Parathyroid adenoma (tissue), 2 donors: ENCODE data around the gene NELFB.

ENCODE experiments used
- H2AFZ ChIP-seq: fragments of 300-600 bp; sonication (generic); one replicate; pipeline ENCODE4 v1.7.0; 2017; ENCODE audit warnings: antibody characterized with exemption, mild to moderate bottlenecking
- H3K27ac ChIP-seq: fragments of 300-600 bp; sonication (generic); one replicate; pipeline ENCODE4 v1.7.0; 2017
- H3K27me3 ChIP-seq: fragments of 300-600 bp; sonication (generic); one replicate; pipeline ENCODE4 v1.7.0; 2017; ENCODE audit warnings: low read length; ENCODE audit not compliant: control insufficient read depth, insufficient read depth
- H3K36me3 ChIP-seq: fragments of 300-600 bp; sonication (generic); one replicate; pipeline ENCODE4 v1.7.0; 2017; ENCODE audit warnings: low read length; ENCODE audit not compliant: control insufficient read depth, insufficient read depth
- H3K4me1 ChIP-seq: fragments of 300-600 bp; sonication (generic); one replicate; pipeline ENCODE4 v1.7.0; 2017; ENCODE audit warnings: control low read depth
- H3K4me2 ChIP-seq: fragments of 300-600 bp; sonication (generic); one replicate; pipeline ENCODE4 v1.7.0; 2017; ENCODE audit warnings: low read length
- H3K4me3 ChIP-seq: fragments of 300-600 bp; sonication (generic); one replicate; pipeline ENCODE4 v1.7.0; 2017; ENCODE audit warnings: low read depth, low read length
- H3K79me2 ChIP-seq: fragments of 300-600 bp; sonication (generic); one replicate; pipeline ENCODE4 v1.7.0; 2017; ENCODE audit warnings: control low read depth
- H3K9ac ChIP-seq: fragments of 300-600 bp; sonication (generic); one replicate; pipeline ENCODE4 v1.7.0; 2017; ENCODE audit warnings: mild to moderate bottlenecking
- H3K9me3 ChIP-seq: fragments of 300-600 bp; sonication (generic); one replicate; pipeline ENCODE4 v1.7.0; 2017; ENCODE audit warnings: low read length; ENCODE audit not compliant: control insufficient read depth
- TF ChIP-seq, protein P1 (sequence below): fragments of 300-600 bp; sonication (generic); IDR thresholded peaks from one replicate; pipeline ENCODE4 v1.7.0; 2017; ENCODE audit warnings: antibody characterized with exemption, mild to moderate bottlenecking
- donor health status: primary hyperparathyroidism.

The NELFB gene

GRCh38 chr9:137227054-137227852 is 27.9 kb upstream of the NELFB start, which contains the start of gene RNF224:
RNF224 (plus strand) TSS chr9:137227502; CDS start chr9:137228336, 834 bp downstream.
- TF ChIP-seq, protein P1, sequence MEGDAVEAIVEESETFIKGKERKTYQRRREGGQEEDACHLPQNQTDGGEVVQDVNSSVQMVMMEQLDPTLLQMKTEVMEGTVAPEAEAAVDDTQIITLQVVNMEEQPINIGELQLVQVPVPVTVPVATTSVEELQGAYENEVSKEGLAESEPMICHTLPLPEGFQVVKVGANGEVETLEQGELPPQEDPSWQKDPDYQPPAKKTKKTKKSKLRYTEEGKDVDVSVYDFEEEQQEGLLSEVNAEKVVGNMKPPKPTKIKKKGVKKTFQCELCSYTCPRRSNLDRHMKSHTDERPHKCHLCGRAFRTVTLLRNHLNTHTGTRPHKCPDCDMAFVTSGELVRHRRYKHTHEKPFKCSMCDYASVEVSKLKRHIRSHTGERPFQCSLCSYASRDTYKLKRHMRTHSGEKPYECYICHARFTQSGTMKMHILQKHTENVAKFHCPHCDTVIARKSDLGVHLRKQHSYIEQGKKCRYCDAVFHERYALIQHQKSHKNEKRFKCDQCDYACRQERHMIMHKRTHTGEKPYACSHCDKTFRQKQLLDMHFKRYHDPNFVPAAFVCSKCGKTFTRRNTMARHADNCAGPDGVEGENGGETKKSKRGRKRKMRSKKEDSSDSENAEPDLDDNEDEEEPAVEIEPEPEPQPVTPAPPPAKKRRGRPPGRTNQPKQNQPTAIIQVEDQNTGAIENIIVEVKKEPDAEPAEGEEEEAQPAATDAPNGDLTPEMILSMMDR: peak; percentile 76
- Histone ChIP-seq H3K36me3 (no peaks in the 10 kb centered on the region), H3K4me1 (peaks cover 5% of the 10 kb centered on the region), H3K9me3 (no peaks in the 10 kb centered on the region), H3K4me3 (peak within 1 kb of the TSS; percentile 28), H2AFZ (peak within 1 kb of the TSS; percentile 4), H3K9ac (no peak within 1 kb of the TSS), H3K79me2 (no peaks in the 10 kb centered on the region), H3K4me2 (peak within 1 kb of the TSS; percentile 64), H3K27me3 (no peaks in the 10 kb centered on the region), H3K27ac (peak within 1 kb of the TSS; percentile 67)

- Histone ChIP-seq H2AFZ (no peak overlapping the region), H3K36me3 (no peaks in the 10 kb centered on the region), H3K4me1 (peaks cover 5% of the 10 kb centered on the region), H3K9ac (no peak overlapping the region), H3K4me2 (no peak overlapping the region), H3K27me3 (no peaks in the 10 kb centered on the region), H3K4me3 (no peak overlapping the region), H3K27ac (no peak overlapping the region), H3K9me3 (no peaks in the 10 kb centered on the region), H3K79me2 (no peaks in the 10 kb centered on the region)
- TF ChIP-seq, protein P1: no peak
These were observed 27.1 kb upstream of the NELFB start for GRCh38 chr9:137227853-137228505.

DNA sequence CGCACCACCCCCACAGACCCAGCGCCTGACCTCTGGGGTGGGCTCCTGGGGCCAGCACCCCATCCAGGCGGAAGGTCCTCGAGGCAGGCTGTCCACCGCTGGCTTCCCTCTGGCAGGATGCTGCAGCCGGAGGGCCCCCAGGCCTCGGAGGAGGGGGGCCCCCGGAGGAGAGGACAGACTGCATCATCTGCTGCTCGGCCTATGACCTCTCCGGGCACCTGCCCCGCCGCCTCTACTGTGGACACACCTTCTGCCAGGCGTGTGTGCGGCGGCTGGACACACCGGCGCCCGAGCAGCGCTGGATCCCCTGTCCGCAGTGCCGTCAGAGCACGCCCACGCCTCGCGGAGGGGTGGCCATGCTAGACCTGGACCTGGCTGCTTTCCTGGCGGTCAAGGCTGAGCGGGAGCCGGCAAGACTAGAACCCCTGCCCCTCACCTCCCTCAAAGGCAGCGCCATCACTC is 26.6 kb upstream of the NELFB start:
- Histone ChIP-seq H2AFZ (no peak overlapping the region), H3K9ac (no peak overlapping the region), H3K27ac (no peak overlapping the region), H3K4me2 (no peak overlapping the region), H3K4me1 (peaks cover 5% of the 10 kb centered on the region), H3K79me2 (no peaks in the 10 kb centered on the region), H3K36me3 (no peaks in the 10 kb centered on the region), H3K4me3 (no peak overlapping the region), H3K27me3 (no peaks in the 10 kb centered on the region), H3K9me3 (no peaks in the 10 kb centered on the region)
- TF ChIP-seq, protein P1: no peak

- H3K9ac ChIP-seq: no peak overlapping the region
- no peak overlapping the region for H3K4me3 ChIP-seq
- no peak overlapping the region for H3K4me2 ChIP-seq
- no peaks in the 10 kb centered on the region for H3K27me3 ChIP-seq
- no peaks in the 10 kb centered on the region for H3K9me3 ChIP-seq
- TF ChIP-seq, protein P1: no peak
- H3K79me2 ChIP-seq: no peaks in the 10 kb centered on the region
- no peak overlapping the region for H3K27ac ChIP-seq
- no peak overlapping the region for H2AFZ ChIP-seq
- H3K36me3 ChIP-seq: no peaks in the 10 kb centered on the region
- peaks cover 5% of the 10 kb centered on the region for H3K4me1 ChIP-seq
These were observed 25.9 kb upstream of the NELFB start for GRCh38 chr9:137228968-137229896.
